CD4-positive, alpha-beta T cell treated with Interleukin-15 for 1 hour (primary cell): ENCODE data around the gene C1orf50.
"Not testable (repeated sequence)": the region's sequence is repeated elsewhere in the genome, so short reads cannot be mapped to it uniquely, and the experiment has no call there.

Experiments
- DNase-seq: peaks from one replicate; pipeline ENCODE4 v3.0.0-alpha.2; 2020

Gene C1orf50

GRCh38 chr1:42739753-42740700, 27.0 kb upstream of the C1orf50 start, which contains the start of gene CLDN19:
TSS of gene CLDN19 (minus strand) at chr1:42740236. CDS start at chr1:42740063, 173 bp downstream.
- DNase-seq = no peak

- no peak for DNase-seq
Measured at GRCh38 chr1:42740851-42741580, 26.0 kb upstream of the C1orf50 start.

- DNase-seq = no peak
Measured at GRCh38 chr1:42741706-42742105, 25.3 kb upstream of the C1orf50 start.

GRCh38 chr1:42742141-42742540, 24.9 kb upstream of the C1orf50 start:
- no peak for DNase-seq

- DNase-seq = no peak
Measured at GRCh38 chr1:42742617-42743316, 24.3 kb upstream of the C1orf50 start.

- DNase-seq = no peak
Measured at GRCh38 chr1:42743317-42744147, 23.5 kb upstream of the C1orf50 start.

GRCh38 chr1:42744148-42744413, 23.0 kb upstream of the C1orf50 start:
- DNase-seq = no peak

- no peak for DNase-seq
Measured at GRCh38 chr1:42745851-42746250, 21.2 kb upstream of the C1orf50 start.

GRCh38 chr1:42746436-42747105, 20.5 kb upstream of the C1orf50 start:
- no peak for DNase-seq

GRCh38 chr1:42747125-42747524, 19.9 kb upstream of the C1orf50 start:
- DNase-seq = peak; percentile 33

GRCh38 chr1:42748021-42748420, 19.0 kb upstream of the C1orf50 start:
- DNase-seq = no peak

GRCh38 chr1:42748461-42749410, 18.3 kb upstream of the C1orf50 start:
- no peak for DNase-seq

GRCh38 chr1:42750041-42750440, 17.0 kb upstream of the C1orf50 start:
- no peak for DNase-seq

GRCh38 chr1:42751511-42752070, 15.5 kb upstream of the C1orf50 start:
- DNase-seq = not testable (repeated sequence)

GRCh38 chr1:42752284-42752683, 14.8 kb upstream of the C1orf50 start:
- no peak for DNase-seq

GRCh38 chr1:42753070-42753469, 14.0 kb upstream of the C1orf50 start:
- DNase-seq = no peak

- DNase-seq = no peak
Measured at GRCh38 chr1:42756956-42757891, 9.8 kb upstream of the C1orf50 start.

GRCh38 chr1:42757892-42758275, 9.2 kb upstream of the C1orf50 start:
- no peak for DNase-seq

- no peak for DNase-seq
Measured at GRCh38 chr1:42758641-42759040, 8.4 kb upstream of the C1orf50 start.
